ENCODE results near the gene RNF10. TPM values are rescaled to one million over a fixed set of nuclear protein-coding genes. Genes with fewer than 3 reads are reported as not detected.
A peak's percentile ranks its signal among the peaks of the same experiment; 100 is the strongest.

Gene RNF10
- total RNA-seq, 4 donors from 2014 or later = 152 to 282 (median 247) TPM

- Histone ChIP-seq H3K36me3 (peaks cover 5 to 100% of the 10 kb centered on the region in 2 donors), H3K4me3 (no peak overlapping the region), H3K4me1 (no peaks in the 10 kb centered on the region), H3K27ac (no peak overlapping the region), H3K27me3 (no peaks in the 10 kb centered on the region), H3K9me3 (no peaks in the 10 kb centered on the region)
- DNase-seq = no peak
- intact Hi-C loops (cut with DNase I; ENCODE audit: low total_unique reads) = no loop called here
- no peak for ATAC-seq
- no peak for TF ChIP-seq CTCF (IDR thresholded peaks at IDR 0.05 in 4 of 5, conservative IDR thresholded peaks at IDR 0.05 in 1 of 5)
- TF ChIP-seq POLR2A (IDR thresholded peaks at IDR 0.05) = no peak
- in situ Hi-C loops (cut with MboI; ENCODE audit: low sequenced_read_pairs in 4 of 4) = no loop called here
Observed at GRCh38 chr12:120571299-120571698, 37.1 kb downstream of the RNF10 start.

- no peak for TF ChIP-seq CTCF (IDR thresholded peaks at IDR 0.05 in 4 of 5, conservative IDR thresholded peaks at IDR 0.05 in 1 of 5)
- TF ChIP-seq POLR2A (IDR thresholded peaks at IDR 0.05) = no peak
- no peak for DNase-seq
- Histone ChIP-seq H3K4me1 (no peaks in the 10 kb centered on the region), H3K4me3 (no peak overlapping the region), H3K36me3 (peaks cover 0 to 100% of the 10 kb centered on the region in 2 donors), H3K27ac (peak overlapping the region in 3 of 4 donors; percentile 16 to 62 (median 55)), H3K9me3 (no peaks in the 10 kb centered on the region), H3K27me3 (no peaks in the 10 kb centered on the region)
- in situ Hi-C loops (cut with MboI; ENCODE audit: low sequenced_read_pairs in 4 of 4) (no loop called here), intact Hi-C loops (cut with DNase I; ENCODE audit: low total_unique reads) (no loop called here)
- peak in 1 of 2 donors; percentile 45 for ATAC-seq
Observed at GRCh38 chr12:120573560-120573959, 39.4 kb downstream of the RNF10 start.

GRCh38 chr12:120574106-120574505 is 40.0 kb downstream of the RNF10 start:
- intact Hi-C loops (cut with DNase I; ENCODE audit: low total_unique reads) = no loop called here
- Histone ChIP-seq H3K9me3 (no peaks in the 10 kb centered on the region), H3K27me3 (no peaks in the 10 kb centered on the region), H3K4me3 (no peak overlapping the region), H3K27ac (peak overlapping the region in 2 of 4 donors; percentile 55 to 62), H3K4me1 (no peaks in the 10 kb centered on the region), H3K36me3 (peaks cover 0 to 100% of the 10 kb centered on the region in 2 donors)
- no peak for TF ChIP-seq POLR2A (IDR thresholded peaks at IDR 0.05)
- TF ChIP-seq CTCF (IDR thresholded peaks at IDR 0.05 in 4 of 5, conservative IDR thresholded peaks at IDR 0.05 in 1 of 5) = no peak
- ATAC-seq (no peak), DNase-seq (no peak)
- in situ Hi-C loops (cut with MboI; ENCODE audit: low sequenced_read_pairs in 4 of 4) = no loop called here

GRCh38 chr12:120579179-120579578 is 45.0 kb downstream of the RNF10 start:
- intact Hi-C loops (cut with DNase I; ENCODE audit: low total_unique reads) = no loop called here
- in situ Hi-C loops (cut with MboI; ENCODE audit: low sequenced_read_pairs in 4 of 4) = no loop called here

More at GRCh38 chr12:120579179-120579578, 45.0 kb downstream of the RNF10 start:
- no peak for TF ChIP-seq CTCF (IDR thresholded peaks at IDR 0.05 in 4 of 5, conservative IDR thresholded peaks at IDR 0.05 in 1 of 5)
- TF ChIP-seq POLR2A (IDR thresholded peaks at IDR 0.05) = no peak
- peaks cover 0 to 57% of the 10 kb centered on the region in 2 donors for H3K36me3 ChIP-seq
- H3K9me3 ChIP-seq = no peaks in the 10 kb centered on the region
- H3K4me3 ChIP-seq = no peak overlapping the region
- peaks cover 6 to 7% of the 10 kb centered on the region in 2 donors for H3K4me1 ChIP-seq
- H3K27me3 ChIP-seq = no peaks in the 10 kb centered on the region
- ATAC-seq (no peak), DNase-seq (no peak)
- H3K27ac ChIP-seq = no peak overlapping the region

Measured in gastrocnemius medialis (tissue), 4 donors.